Neural progenitor cell (in vitro differentiated cells): ENCODE results near the gene ZNF274. TPM values are rescaled to one million over a fixed set of nuclear protein-coding genes. Genes with fewer than 3 reads are reported as not detected.

ENCODE experiments used
- DNase-seq: peaks from one replicate; pipeline ENCODE4 v3.0.0-alpha.2; 2016; ENCODE audit warnings: low spot score
- H2AFZ ChIP-seq: fragments of 200-600 bp; sonication (generic); replicated peaks from 2 replicates; pipeline ENCODE4 v1.6.1; 2016; ENCODE audit warnings: antibody characterized with exemption
- H3F3A ChIP-seq: fragments of 200-600 bp; sonication (generic); 2 replicates; pipeline ENCODE4 v1.6.1; 2016; ENCODE audit warnings: antibody characterized with exemption, low read depth
- H3K27ac ChIP-seq: fragments of 200-600 bp; sonication (generic); 2 replicates; pipeline ENCODE4 v1.5.1; 2016; ENCODE audit warnings: mild to moderate bottlenecking
- H3K27me3 ChIP-seq: fragments of 200-600 bp; sonication (generic); 2 replicates; pipeline ENCODE4 v1.6.1; 2016; ENCODE audit warnings: mild to moderate bottlenecking, moderate library complexity
- H3K36me3 ChIP-seq: fragments of 200-600 bp; sonication (generic); 2 replicates; pipeline ENCODE4 v1.5.1; 2016
- H3K4me1 ChIP-seq: fragments of 200-600 bp; sonication (generic); 2 replicates; pipeline ENCODE4 v1.6.1; 2016; ENCODE audit warnings: mixed run types
- H3K4me2 ChIP-seq: fragments of 200-600 bp; sonication (generic); 2 replicates; pipeline ENCODE4 v1.6.1; 2016
- H3K4me3 ChIP-seq: fragments of 200-600 bp; sonication (generic); 2 replicates; pipeline ENCODE4 v1.5.1; 2016
- H3K79me2 ChIP-seq: fragments of 200-600 bp; sonication (generic); 2 replicates; pipeline ENCODE4 v1.6.1; 2016; ENCODE audit warnings: low read depth
- H3K9ac ChIP-seq: fragments of 200-600 bp; sonication (generic); 2 replicates; pipeline ENCODE4 v1.6.1; 2016
- H3K9me3 ChIP-seq: fragments of 200-600 bp; sonication (generic); 2 replicates; pipeline ENCODE4 v1.5.1; 2016; ENCODE audit warnings: low read depth
- H4K20me1 ChIP-seq: fragments of 200-600 bp; sonication (generic); 2 replicates; pipeline ENCODE4 v1.6.1; 2016; ENCODE audit warnings: low read depth
- H3K27ac Mint-ChIP-seq: 3 replicates; pipeline ENCODE4 v1.8.0; 2021; ENCODE audit warnings: mixed read lengths
- H3K27me3 Mint-ChIP-seq: 2 replicates; pipeline ENCODE4 v1.8.0; 2022; ENCODE audit warnings: low read depth, mild to moderate bottlenecking, inconsistent platforms, moderate library complexity, mixed read lengths; ENCODE audit not compliant: insufficient read depth
- H3K36me3 Mint-ChIP-seq: 3 replicates; pipeline ENCODE4 v1.8.0; 2021; ENCODE audit warnings: mixed read lengths
- H3K4me1 Mint-ChIP-seq: 3 replicates; pipeline ENCODE4 v1.8.0; 2021; ENCODE audit warnings: mixed read lengths
- H3K4me3 Mint-ChIP-seq: 3 replicates; pipeline ENCODE4 v1.8.0; 2021; ENCODE audit warnings: mild to moderate bottlenecking, moderate library complexity, mixed read lengths
- H3K9me3 Mint-ChIP-seq: 3 replicates; pipeline ENCODE4 v1.8.0; 2020; ENCODE audit warnings: mixed read lengths
- EZH2 ChIP-seq: fragments of 200-600 bp; sonication (generic); IDR thresholded peaks from 2 replicates; pipeline ENCODE4 v1.6.1; 2017; ENCODE audit warnings: antibody characterized with exemption, mild to moderate bottlenecking, moderate library complexity
- EZH2phosphoT487 ChIP-seq: fragments of 200-600 bp; sonication (generic); IDR thresholded peaks from 2 replicates; pipeline ENCODE4 v1.6.1; 2017; ENCODE audit warnings: antibody characterized with exemption
- total RNA-seq: library from RNA; depleted of rRNA; stranded (reverse); fragments of >200 nt; gene quantifications from 2 replicates; pipeline ENCODE4 v1.2.3, GENCODE V29; 2015; ENCODE audit warnings: low replicate concordance
- TF ChIP-seq, protein P1 (sequence below): fragments of 200-600 bp; sonication (generic); IDR thresholded peaks from 2 replicates; pipeline ENCODE4 v1.5.1; 2017; ENCODE audit warnings: antibody characterized with exemption, mild to moderate bottlenecking

The ZNF274 gene
- total RNA-seq, 1 donor from 2014 or later, result 39.3 TPM

DNA sequence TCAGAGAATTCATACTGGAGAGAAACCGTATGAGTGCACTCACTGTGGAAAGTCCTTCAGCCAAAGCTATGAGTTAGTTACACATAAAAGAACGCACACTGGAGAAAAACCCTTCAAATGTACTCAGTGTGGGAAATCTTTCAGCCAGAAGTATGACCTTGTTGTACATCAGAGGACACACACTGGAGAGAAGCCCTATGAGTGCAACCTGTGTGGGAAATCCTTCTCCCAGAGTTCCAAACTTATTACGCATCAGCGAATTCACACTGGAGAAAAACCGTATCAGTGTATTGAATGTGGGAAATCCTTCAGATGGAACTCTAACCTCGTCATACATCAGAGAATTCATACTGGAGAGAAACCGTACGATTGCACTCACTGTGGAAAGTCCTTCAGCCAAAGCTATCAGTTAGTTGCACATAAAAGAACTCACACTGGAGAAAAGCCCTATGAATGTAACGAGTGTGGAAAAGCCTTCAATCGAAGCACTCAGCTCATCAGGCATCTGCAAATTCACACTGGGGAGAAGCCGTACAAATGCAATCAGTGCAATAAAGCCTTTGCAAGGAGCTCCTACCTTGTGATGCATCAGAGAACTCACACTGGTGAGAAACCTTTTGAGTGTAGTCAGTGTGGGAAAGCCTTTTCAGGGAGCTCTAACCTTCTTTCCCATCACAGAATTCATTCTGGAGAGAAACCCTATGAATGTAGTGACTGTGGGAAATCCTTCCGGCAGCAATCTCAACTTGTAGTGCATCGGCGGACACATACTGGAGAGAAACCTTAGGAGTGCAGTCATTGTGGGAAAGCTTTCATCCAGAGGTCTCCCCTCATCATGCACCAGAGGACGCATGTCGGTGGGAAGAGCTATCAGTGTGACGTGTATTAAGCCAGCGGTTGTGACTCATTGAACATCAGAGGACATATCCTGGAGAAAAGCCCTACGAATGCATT is 79.4 kb downstream of the ZNF274 start:
- Mint-ChIP-seq H3K27ac (no peak overlapping the region), H3K27me3 (peaks cover 15% of the 10 kb centered on the region), H3K9me3 (peaks cover 95% of the 10 kb centered on the region), H3K36me3 (peaks cover 68% of the 10 kb centered on the region), H3K4me1 (no peaks in the 10 kb centered on the region), H3K4me3 (no peak overlapping the region)
- Histone ChIP-seq H2AFZ (no peak overlapping the region), H3K36me3 (peaks cover 66% of the 10 kb centered on the region), H4K20me1 (no peaks in the 10 kb centered on the region), H3K27me3 (peaks cover 8% of the 10 kb centered on the region), H3F3A (peaks cover 42% of the 10 kb centered on the region), H3K9me3 (peaks cover 69% of the 10 kb centered on the region), H3K4me3 (peak overlapping the region; percentile 22), H3K4me1 (no peaks in the 10 kb centered on the region), H3K27ac (no peak overlapping the region), H3K4me2 (no peak overlapping the region), H3K79me2 (peaks cover 5% of the 10 kb centered on the region), H3K9ac (no peak overlapping the region)
- TF ChIP-seq EZH2 (no peak), EZH2phosphoT487 (no peak)
- TF ChIP-seq, protein P1, sequence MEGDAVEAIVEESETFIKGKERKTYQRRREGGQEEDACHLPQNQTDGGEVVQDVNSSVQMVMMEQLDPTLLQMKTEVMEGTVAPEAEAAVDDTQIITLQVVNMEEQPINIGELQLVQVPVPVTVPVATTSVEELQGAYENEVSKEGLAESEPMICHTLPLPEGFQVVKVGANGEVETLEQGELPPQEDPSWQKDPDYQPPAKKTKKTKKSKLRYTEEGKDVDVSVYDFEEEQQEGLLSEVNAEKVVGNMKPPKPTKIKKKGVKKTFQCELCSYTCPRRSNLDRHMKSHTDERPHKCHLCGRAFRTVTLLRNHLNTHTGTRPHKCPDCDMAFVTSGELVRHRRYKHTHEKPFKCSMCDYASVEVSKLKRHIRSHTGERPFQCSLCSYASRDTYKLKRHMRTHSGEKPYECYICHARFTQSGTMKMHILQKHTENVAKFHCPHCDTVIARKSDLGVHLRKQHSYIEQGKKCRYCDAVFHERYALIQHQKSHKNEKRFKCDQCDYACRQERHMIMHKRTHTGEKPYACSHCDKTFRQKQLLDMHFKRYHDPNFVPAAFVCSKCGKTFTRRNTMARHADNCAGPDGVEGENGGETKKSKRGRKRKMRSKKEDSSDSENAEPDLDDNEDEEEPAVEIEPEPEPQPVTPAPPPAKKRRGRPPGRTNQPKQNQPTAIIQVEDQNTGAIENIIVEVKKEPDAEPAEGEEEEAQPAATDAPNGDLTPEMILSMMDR, result no peak
- no peak for DNase-seq

DNA sequence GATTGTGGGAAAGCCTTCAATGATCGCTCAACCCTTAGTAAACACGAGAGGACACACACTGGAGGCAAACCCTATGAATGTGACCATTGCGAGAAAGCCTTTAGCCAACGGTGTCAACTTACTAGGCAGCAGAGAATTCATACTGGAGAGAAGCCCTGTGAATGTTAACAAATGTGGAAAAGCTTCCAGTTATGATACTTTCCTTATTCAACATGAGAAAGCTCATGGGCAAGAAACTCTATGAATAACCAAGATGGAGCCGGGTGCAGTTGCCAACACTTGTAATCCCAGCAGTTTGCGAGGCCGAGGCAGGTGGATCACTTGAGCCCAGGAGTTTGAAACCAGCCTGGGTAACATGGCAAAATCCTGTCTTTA is 80.0 kb downstream of the ZNF274 start:
- H3F3A ChIP-seq, result peaks cover 42% of the 10 kb centered on the region
- H3K27me3 ChIP-seq, result peaks cover 8% of the 10 kb centered on the region
- Mint-ChIP-seq H3K4me3 (no peak overlapping the region), H3K27me3 (peaks cover 15% of the 10 kb centered on the region), H3K27ac (no peak overlapping the region), H3K36me3 (peaks cover 61% of the 10 kb centered on the region), H3K4me1 (no peaks in the 10 kb centered on the region), H3K9me3 (peaks cover 94% of the 10 kb centered on the region)
- H3K9ac ChIP-seq, result no peak overlapping the region
- H3K4me1 ChIP-seq, result no peaks in the 10 kb centered on the region
- H2AFZ ChIP-seq, result no peak overlapping the region
- no peak overlapping the region for H3K27ac ChIP-seq
- TF ChIP-seq EZH2, result no peak
- TF ChIP-seq, protein P1, result no peak
- TF ChIP-seq EZH2phosphoT487, result no peak
- DNase-seq, result no peak
- no peak overlapping the region for H3K4me2 ChIP-seq
- H4K20me1 ChIP-seq, result no peaks in the 10 kb centered on the region
- H3K9me3 ChIP-seq, result peaks cover 65% of the 10 kb centered on the region
- peaks cover 59% of the 10 kb centered on the region for H3K36me3 ChIP-seq
- peak overlapping the region; percentile 13 for H3K4me3 ChIP-seq
- H3K79me2 ChIP-seq, result peaks cover 5% of the 10 kb centered on the region

Other genes with a start within 250 kb of the ZNF274 start
- gene ZNF418, start 247.7 kb upstream of the ZNF274 start, total RNA-seq, result 25.9 and 43.0 TPM in 2 replicates
- 15.9 and 23.2 TPM in 2 replicates for gene ZNF256, start 235.4 kb upstream of the ZNF274 start, total RNA-seq
- 0.15 TPM in 1 of 2 replicates, not detected in the other for gene C19orf18, start 208.5 kb upstream of the ZNF274 start, total RNA-seq
- gene ZNF606, start 180.2 kb upstream of the ZNF274 start, total RNA-seq, result 48.7 and 50.9 TPM in 2 replicates
- gene ZSCAN1, start 149.0 kb upstream of the ZNF274 start, total RNA-seq, result 0.67 and 4.1 TPM in 2 replicates
- 9.5 and 11.1 TPM in 2 replicates for gene ZNF135, start 123.8 kb upstream of the ZNF274 start, total RNA-seq
- gene ZSCAN18, start 84.8 kb upstream of the ZNF274 start, total RNA-seq, result 49.1 and 144 TPM in 2 replicates
- 28.4 and 36.2 TPM in 2 replicates for gene ZNF329, start 32.3 kb upstream of the ZNF274 start, total RNA-seq
- gene ZNF544, start 45.9 kb downstream of the ZNF274 start, total RNA-seq, result 86.0 and 104 TPM in 2 replicates
- 18.6 and 24.0 TPM in 2 replicates for gene ZNF8, start 95.9 kb downstream of the ZNF274 start, total RNA-seq
- gene ERVK3-1, start 122.3 kb downstream of the ZNF274 start, total RNA-seq, result 49.8 and 49.9 TPM in 2 replicates
- 1.5 and 2.4 TPM in 2 replicates for gene ZSCAN22, start 143.9 kb downstream of the ZNF274 start, total RNA-seq
- 7.5 and 37.1 TPM in 2 replicates for gene A1BG, start 170.4 kb downstream of the ZNF274 start, total RNA-seq
- gene ZNF497, start 179.7 kb downstream of the ZNF274 start, total RNA-seq, result 3.7 and 8.0 TPM in 2 replicates
- 1.4 and 8.5 TPM in 2 replicates for gene ZNF837, start 198.0 kb downstream of the ZNF274 start, total RNA-seq
- gene RPS5, start 204.2 kb downstream of the ZNF274 start, total RNA-seq, result 1,938 and 2,407 TPM in 2 replicates
- 0.62 TPM in 1 of 2 replicates, not detected in the other for gene RNF225, start 212.6 kb downstream of the ZNF274 start, total RNA-seq
- gene ZNF584, start 225.6 kb downstream of the ZNF274 start, total RNA-seq, result 6.9 and 9.3 TPM in 2 replicates